ENCODE results near the gene OR4C16. TPM values are rescaled to one million over a fixed set of nuclear protein-coding genes. Genes with fewer than 3 reads are reported as not detected.

Gene OR4C16
- total RNA-seq: not detected

- no peak for DNase-seq
These were observed at the start of gene OR4C16 for GRCh38 chr11:55571828-55572227. Gene OR4C16 (plus strand): TSS chr11:55572128. CDS start chr11:55572128, 0 bp downstream.

GRCh38 chr11:55554169-55554568 lies 17.8 kb upstream of the OR4C16 start, which contains the start of gene OR4C15:
Gene OR4C15 (plus strand): TSS chr11:55554469. CDS start chr11:55554469, 0 bp downstream.
- no peak for DNase-seq

- DNase-seq: no peak
These were observed 620 bp downstream of the OR4C16 start for GRCh38 chr11:55572548-55572947.

GRCh38 chr11:55607545-55607944 lies 35.6 kb downstream of the OR4C16 start, which contains the start of gene OR4C11:
Gene OR4C11 (minus strand): TSS chr11:55607645. CDS start chr11:55604373, 3,272 bp downstream.
- DNase-seq: no peak

Other genes starting within 250 kb of the OR4C16 start
- not detected for gene OR4A16, start 228.9 kb upstream of the OR4C16 start, total RNA-seq
- gene OR4A15, start 204.2 kb upstream of the OR4C16 start, total RNA-seq: not detected
- gene OR4C15, start 17.7 kb upstream of the OR4C16 start, total RNA-seq: not detected
- not detected for gene OR4C11, start 35.5 kb downstream of the OR4C16 start, total RNA-seq
- gene OR4P4, start 63.0 kb downstream of the OR4C16 start, total RNA-seq: not detected
- gene OR4S2, start 76.2 kb downstream of the OR4C16 start, total RNA-seq: not detected
- gene OR4C6, start 90.1 kb downstream of the OR4C16 start, total RNA-seq: not detected
- not detected for gene OR5D13, start 201.3 kb downstream of the OR4C16 start, total RNA-seq
- gene OR5D14, start 223.4 kb downstream of the OR4C16 start, total RNA-seq: not detected
- not detected for gene OR5L1, start 239.2 kb downstream of the OR4C16 start, total RNA-seq
- not detected for gene OR5D18, start 247.5 kb downstream of the OR4C16 start, total RNA-seq